H9 (cell line): ENCODE data around the gene ANKHD1. TPM values are rescaled to one million over a fixed set of nuclear protein-coding genes. Genes with fewer than 3 reads are reported as not detected.

Source experiments
- DNase-seq: peaks from one replicate; pipeline ENCODE4 v3.0.0-alpha.2; 2017
- H2AFZ ChIP-seq: one replicate; pipeline ENCODE4 v1.6.1; 2013; ENCODE audit warnings: mild to moderate bottlenecking, low read length, control low read depth, moderate library complexity
- H2AK5ac ChIP-seq: 2 replicates; pipeline ENCODE4 v1.6.1; 2013; ENCODE audit warnings: low read length, control low read depth, mixed read lengths; ENCODE audit not compliant: insufficient read length
- H2BK120ac ChIP-seq: one replicate; pipeline ENCODE4 v1.6.1; 2013; ENCODE audit warnings: low read depth, mild to moderate bottlenecking, low read length, control low read depth, inconsistent platforms; ENCODE audit not compliant: poor library complexity, severe bottlenecking
- H2BK12ac ChIP-seq: 2 replicates; pipeline ENCODE4 v1.6.1; 2013; ENCODE audit warnings: low read length, control low read depth, mixed read lengths, low read depth; ENCODE audit not compliant: insufficient read length
- H2BK15ac ChIP-seq: 2 replicates; pipeline ENCODE4 v1.6.1; 2013; ENCODE audit warnings: low read depth, low read length, control low read depth
- H2BK20ac ChIP-seq: one replicate; pipeline ENCODE4 v1.6.1; 2013; ENCODE audit warnings: low read depth, mild to moderate bottlenecking, low read length, control low read depth, inconsistent platforms; ENCODE audit not compliant: poor library complexity, severe bottlenecking
- H2BK5ac ChIP-seq: 2 replicates; pipeline ENCODE4 v1.6.1; 2013; ENCODE audit warnings: low read length, control low read depth, mixed read lengths; ENCODE audit not compliant: insufficient read length
- H3K14ac ChIP-seq: 2 replicates; pipeline ENCODE4 v1.6.1; 2013; ENCODE audit warnings: low read length, control low read depth; ENCODE audit not compliant: insufficient read depth
- H3K18ac ChIP-seq: 2 replicates; pipeline ENCODE4 v1.6.1; 2013; ENCODE audit warnings: low read depth, mild to moderate bottlenecking, mixed read lengths, low read length, control low read depth; ENCODE audit not compliant: insufficient read length
- H3K23ac ChIP-seq: 2 replicates; pipeline ENCODE4 v1.6.1; 2013; ENCODE audit warnings: low read length, control low read depth, mixed read lengths, low read depth; ENCODE audit not compliant: insufficient read length
- H3K23me2 ChIP-seq: 2 replicates; pipeline ENCODE4 v1.6.1; 2013; ENCODE audit warnings: low read depth, mild to moderate bottlenecking, mixed read lengths, low read length, control low read depth; ENCODE audit not compliant: insufficient read length, poor library complexity, severe bottlenecking
- H3K27ac ChIP-seq: 2 replicates; pipeline ENCODE4 v1.5.1; 2013; ENCODE audit warnings: low read length, control low read depth, mixed read lengths, low read depth; ENCODE audit not compliant: insufficient read length
- H3K27me3 ChIP-seq: 2 replicates; pipeline ENCODE4 v1.6.1; 2013; ENCODE audit warnings: low read length, control low read depth, inconsistent platforms; ENCODE audit not compliant: insufficient read depth
- H3K4ac ChIP-seq: 2 replicates; pipeline ENCODE4 v1.6.1; 2013; ENCODE audit warnings: low read depth, mild to moderate bottlenecking, control low read depth, inconsistent platforms, low read length, moderate library complexity
- H3K4me1 ChIP-seq: 2 replicates; pipeline ENCODE4 v1.6.1; 2013; ENCODE audit warnings: low read length, control low read depth, inconsistent platforms; ENCODE audit not compliant: insufficient read depth
- H3K4me2 ChIP-seq: 2 replicates; pipeline ENCODE4 v1.6.1; 2013; ENCODE audit warnings: low read length, control low read depth, mixed read lengths; ENCODE audit not compliant: insufficient read length, insufficient read depth
- H3K56ac ChIP-seq: 2 replicates; pipeline ENCODE4 v1.6.1; 2013; ENCODE audit warnings: low read depth, mild to moderate bottlenecking, mixed read lengths, low read length, control low read depth; ENCODE audit not compliant: insufficient read length
- H3K79me1 ChIP-seq: 2 replicates; pipeline ENCODE4 v1.6.1; 2013; ENCODE audit warnings: low read depth, mild to moderate bottlenecking, moderate library complexity, low read length, control low read depth, inconsistent platforms; ENCODE audit not compliant: insufficient read depth, poor library complexity, severe bottlenecking
- H3K79me2 ChIP-seq: 2 replicates; pipeline ENCODE4 v1.6.1; 2013; ENCODE audit warnings: low read length, control low read depth, inconsistent platforms; ENCODE audit not compliant: insufficient read depth
- H3K9ac ChIP-seq: 2 replicates; pipeline ENCODE4 v1.6.1; 2013; ENCODE audit warnings: low read length, control low read depth, mixed read lengths; ENCODE audit not compliant: insufficient read length; ENCODE audit errors: extremely low read depth
- H3K9me3 ChIP-seq: one replicate; pipeline ENCODE4 v1.6.1; 2013; ENCODE audit warnings: low read depth, low read length, inconsistent platforms; ENCODE audit not compliant: control insufficient read depth
- H3T11ph ChIP-seq: one replicate; pipeline ENCODE4 v1.6.1; 2013; ENCODE audit warnings: mild to moderate bottlenecking, low read length, control low read depth, inconsistent platforms
- H4K20me1 ChIP-seq: one replicate; pipeline ENCODE4 v1.6.1; 2013; ENCODE audit not compliant: control insufficient read depth, insufficient read length, insufficient read depth
- H4K5ac ChIP-seq: 2 replicates; pipeline ENCODE4 v1.6.1; 2013; ENCODE audit warnings: low read depth, mild to moderate bottlenecking, mixed read lengths, low read length, control low read depth; ENCODE audit not compliant: insufficient read length
- H4K8ac ChIP-seq: replicated peaks from 2 replicates; pipeline ENCODE4 v1.6.1; 2013; ENCODE audit warnings: low read length, control low read depth, mixed read lengths, low read depth; ENCODE audit not compliant: insufficient read length
- H4K91ac ChIP-seq: 2 replicates; pipeline ENCODE4 v1.6.1; 2013; ENCODE audit warnings: low read depth, mild to moderate bottlenecking, moderate library complexity, mixed read lengths, low read length, control low read depth; ENCODE audit not compliant: insufficient read length
- H3K27ac Mint-ChIP-seq, 3 experiments: 2 replicates in 2 of 3; 3 replicates in 1 of 3; pipeline ENCODE4 v1.8.0; 2020 to 2021; ENCODE audit warnings: mixed read lengths in 3 of 3, mild to moderate bottlenecking in 1 of 3, moderate library complexity in 1 of 3
- H3K27me3 Mint-ChIP-seq: 2 replicates; pipeline ENCODE4 v1.8.0; 2021; ENCODE audit warnings: low read depth, mild to moderate bottlenecking, moderate library complexity, mixed read lengths
- H3K36me3 Mint-ChIP-seq, 3 experiments: 2 replicates in 2 of 3; 3 replicates in 1 of 3; pipeline ENCODE4 v1.8.0; 2020 to 2021; ENCODE audit warnings: low read depth in 3 of 3, mixed read lengths in 3 of 3; ENCODE audit not compliant: insufficient read depth in 1 of 3
- H3K4me1 Mint-ChIP-seq, 2 experiments: 2 replicates each; pipeline ENCODE4 v1.8.0; 2020; ENCODE audit warnings: mixed read lengths in 2 of 2
- H3K4me3 Mint-ChIP-seq, 2 experiments: 2 replicates in 1 of 2; 3 replicates in 1 of 2; pipeline ENCODE4 v1.8.0; 2020 to 2021; ENCODE audit warnings: mild to moderate bottlenecking in 2 of 2, mixed read lengths in 2 of 2, moderate library complexity in 1 of 2
- H3K9me3 Mint-ChIP-seq, 2 experiments: 2 replicates in 1 of 2; 3 replicates in 1 of 2; pipeline ENCODE4 v1.8.0; 2020; ENCODE audit warnings: mild to moderate bottlenecking in 2 of 2, mixed read lengths in 2 of 2, moderate library complexity in 1 of 2
- CTCF ChIP-seq: fragments of 200-600 bp; sonication (generic); conservative IDR thresholded peaks from 3 replicates; pipeline ENCODE4 v1.8.0; 2021; ENCODE audit warnings: antibody characterized with exemption, mild to moderate bottlenecking
- WGBS: extraction: QIAGEN DNeasy Blood & Tissue Kit; methylation state at CpG from one replicate; pipeline ENCODE4 v1.1.7; 2013; ENCODE audit warnings: missing lambda C conversion rate, low lambda C conversion rate, mixed read lengths; ENCODE audit not compliant: insufficient read length; ENCODE audit errors: extremely low coverage; 5-methylcytosine and 5-hydroxymethylcytosine counted together
- total RNA-seq: library from RNA; stranded (reverse); gene quantifications from 2 replicates; pipeline ENCODE4 v1.2.1, GENCODE V29; 2021

ANKHD1 gene
- total RNA-seq, 1 experiment from 2014 or later: 105 TPM

- H3K4me1 Mint-ChIP-seq: peaks cover 29 to 30% of the 10 kb centered on the region in 2 experiments
- no peaks in the 10 kb centered on the region for H3K27me3 ChIP-seq
- H3K36me3 Mint-ChIP-seq: peaks cover 4 to 20% (median 16%) of the 10 kb centered on the region in 3 experiments; a peak in 5 of 7 replicates
- no peak overlapping the region for H3K56ac ChIP-seq
- no peak overlapping the region for H3K4me3 Mint-ChIP-seq
- no peak overlapping the region for H3K27ac Mint-ChIP-seq
- no peak overlapping the region for H2BK12ac ChIP-seq
- H4K8ac ChIP-seq: no peak overlapping the region
- H3K23ac ChIP-seq: no peak overlapping the region
- H3K18ac ChIP-seq: no peak overlapping the region
- H3K9me3 ChIP-seq: no peaks in the 10 kb centered on the region
- H3K27ac ChIP-seq: no peak overlapping the region
- H3K79me1 ChIP-seq: peaks cover 3% of the 10 kb centered on the region
- no peak overlapping the region for H3K4ac ChIP-seq
- H2AK5ac ChIP-seq: no peak overlapping the region
- H2BK15ac ChIP-seq: no peak overlapping the region
- TF ChIP-seq CTCF: 0 out of 3 replicates have a peak, but pooled peaks have one; percentile 15
- no peaks in the 10 kb centered on the region for H4K20me1 ChIP-seq
- H2BK120ac ChIP-seq: no peak overlapping the region
- peaks cover 6% of the 10 kb centered on the region for H3K79me2 ChIP-seq
- no peak overlapping the region for H4K91ac ChIP-seq
- DNase-seq: no peak
- H2AFZ ChIP-seq: no peak overlapping the region
- H3K4me2 ChIP-seq: no peak overlapping the region
- H2BK5ac ChIP-seq: no peak overlapping the region
- no peaks in the 10 kb centered on the region; a peak in 2 of 5 replicates for H3K9me3 Mint-ChIP-seq
- peaks cover 9% of the 10 kb centered on the region for H3K23me2 ChIP-seq
- no CpG with 5 or more reads among the region's 10 CpGs for WGBS
- H4K5ac ChIP-seq: no peak overlapping the region
- H3K27me3 Mint-ChIP-seq: no peaks in the 10 kb centered on the region; the same call in 1 of the 2 replicates
- H2BK20ac ChIP-seq: no peak overlapping the region
- H3K9ac ChIP-seq: no peak overlapping the region
- no peak overlapping the region for H3T11ph ChIP-seq
- peaks cover 7% of the 10 kb centered on the region; the same call in 1 of the 2 replicates for H3K4me1 ChIP-seq
- H3K14ac ChIP-seq: no peak overlapping the region
Observed at GRCh38 chr5:140560227-140560626, 158.6 kb downstream of the ANKHD1 start.
